Adipocyte (in vitro differentiated cells): ENCODE results near the gene PTPRN2.

Source experiments
- DNase-seq: peaks from one replicate; pipeline ENCODE4 v3.0.0-alpha.2; 2015; ENCODE audit warnings: low read depth
- H3K27me3 ChIP-seq: replicated peaks from 2 replicates; pipeline ENCODE4 v1.7.0; 2013; ENCODE audit warnings: mild to moderate bottlenecking, low read length, moderate library complexity; ENCODE audit not compliant: control insufficient read depth, insufficient read depth
- H3K36me3 ChIP-seq: 2 replicates; pipeline ENCODE4 v1.7.0; 2013; ENCODE audit warnings: low read length, mild to moderate bottlenecking, moderate library complexity; ENCODE audit not compliant: control insufficient read depth, insufficient read depth, severe bottlenecking
- H3K4me1 ChIP-seq: 2 replicates; pipeline ENCODE4 v1.7.0; 2013; ENCODE audit warnings: mild to moderate bottlenecking, low read length, moderate library complexity; ENCODE audit not compliant: control insufficient read depth, insufficient read depth
- H3K4me3 ChIP-seq: 2 replicates; pipeline ENCODE4 v1.7.0; 2013; ENCODE audit warnings: mild to moderate bottlenecking, low read length, moderate library complexity
- H3K9ac ChIP-seq: 2 replicates; pipeline ENCODE4 v1.7.0; 2013; ENCODE audit warnings: mild to moderate bottlenecking, low read length, moderate library complexity
- H3K9me3 ChIP-seq: 2 replicates; pipeline ENCODE4 v1.7.0; 2013; ENCODE audit warnings: mild to moderate bottlenecking, low read length, moderate library complexity; ENCODE audit not compliant: control insufficient read depth

Gene PTPRN2

DNA sequence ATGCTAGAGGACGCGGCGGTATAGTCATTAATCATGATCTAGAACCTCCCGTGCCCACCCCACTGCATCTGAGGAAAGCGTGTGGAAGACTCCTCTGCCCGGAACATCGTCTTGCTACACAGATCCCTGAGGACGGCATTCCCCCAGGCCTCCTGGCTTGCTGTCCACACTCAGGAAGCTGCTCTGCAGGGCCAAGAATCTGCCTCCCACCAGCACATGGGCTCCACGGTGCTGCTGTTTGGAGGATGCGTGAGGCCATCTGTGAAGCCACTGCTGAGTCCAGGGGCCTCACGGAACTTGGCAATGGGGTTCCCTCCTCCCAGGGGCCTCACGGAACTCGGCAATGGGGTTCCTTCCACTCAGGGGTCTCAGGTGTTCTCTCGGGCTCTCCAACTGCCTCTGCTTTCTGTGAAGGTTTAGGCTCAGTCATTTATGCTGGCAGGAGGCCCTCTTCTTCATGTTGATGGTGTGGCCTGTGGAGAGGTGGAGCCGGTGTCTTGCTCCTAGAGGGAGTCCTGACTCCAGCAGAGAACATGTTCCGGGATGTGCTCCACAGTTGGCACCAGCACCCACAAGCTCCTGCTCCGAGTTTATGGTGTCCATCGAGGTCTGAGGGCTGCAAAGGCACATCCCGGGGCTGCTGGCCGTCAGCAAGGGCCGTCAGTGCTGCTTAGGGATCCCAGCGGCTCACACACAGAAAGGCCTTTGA lies 977.5 kb downstream of the PTPRN2 start:
- Histone ChIP-seq H3K36me3 (no peaks in the 10 kb centered on the region), H3K9me3 (no peaks in the 10 kb centered on the region)

GRCh38 chr7:157609516-157609915 lies 978.1 kb downstream of the PTPRN2 start:
- peaks cover 18% of the 10 kb centered on the region for H3K27me3 ChIP-seq
- no peak for DNase-seq
- no peak overlapping the region for H3K9ac ChIP-seq
- no peaks in the 10 kb centered on the region for H3K9me3 ChIP-seq
- H3K4me3 ChIP-seq = no peak overlapping the region
- no peaks in the 10 kb centered on the region for H3K4me1 ChIP-seq
- no peaks in the 10 kb centered on the region for H3K36me3 ChIP-seq

More for the DNA sequence above, 977.5 kb downstream of the PTPRN2 start:
- Histone ChIP-seq H3K27me3 (peaks cover 15% of the 10 kb centered on the region), H3K4me1 (no peaks in the 10 kb centered on the region), H3K9ac (no peak overlapping the region), H3K4me3 (no peak overlapping the region)
- no peak for DNase-seq

DNA sequence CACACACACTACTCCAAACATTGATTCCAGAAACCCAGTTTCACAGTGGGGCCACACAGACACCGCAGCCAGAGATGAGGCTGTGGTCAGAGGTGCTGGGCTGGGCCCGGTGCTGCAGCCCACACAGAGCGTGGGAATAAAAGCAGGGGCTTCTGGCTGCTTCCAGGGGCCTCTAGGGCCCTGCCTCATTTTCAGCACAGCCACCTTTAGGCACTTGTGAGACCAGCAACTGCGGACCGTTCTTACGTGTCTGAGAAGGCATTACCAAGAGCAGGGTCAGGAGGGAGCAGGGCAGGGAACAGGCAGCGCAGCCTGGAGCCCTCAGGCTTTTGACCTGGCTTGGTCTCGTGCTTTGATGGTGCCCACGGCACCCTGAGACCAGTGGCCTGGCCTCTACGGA lies 980.4 kb downstream of the PTPRN2 start:
- no peaks in the 10 kb centered on the region for H3K4me1 ChIP-seq
- H3K36me3 ChIP-seq = no peaks in the 10 kb centered on the region
- peaks cover 7% of the 10 kb centered on the region for H3K27me3 ChIP-seq
- no peaks in the 10 kb centered on the region for H3K9me3 ChIP-seq
- no peak overlapping the region for H3K9ac ChIP-seq
- DNase-seq = no peak
- H3K4me3 ChIP-seq = no peak overlapping the region

GRCh38 chr7:157606140-157606539 lies 981.5 kb downstream of the PTPRN2 start:
- H3K4me3 ChIP-seq = no peak overlapping the region

DNA sequence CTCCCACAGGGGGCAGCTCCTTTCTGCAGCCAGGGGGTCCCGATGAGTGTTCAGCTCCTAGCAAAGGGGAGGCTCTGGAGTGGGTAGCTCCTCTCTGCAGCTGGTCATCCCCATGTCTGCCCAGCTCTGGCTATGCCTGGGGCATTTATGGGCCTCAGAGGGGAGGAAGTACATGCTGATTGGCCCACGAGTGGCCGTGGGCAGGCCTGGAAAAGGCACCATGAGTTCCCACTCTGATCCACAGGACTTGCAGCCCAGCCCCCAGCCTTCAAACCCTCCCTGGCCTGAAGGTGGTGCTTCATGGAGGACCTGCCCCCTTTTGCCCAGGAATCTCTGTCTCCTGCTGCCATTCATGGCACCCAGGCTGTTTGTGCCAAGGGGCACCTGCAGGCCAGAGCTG lies 982.0 kb downstream of the PTPRN2 start:
- H3K4me1 ChIP-seq = no peaks in the 10 kb centered on the region
- H3K9ac ChIP-seq = no peak overlapping the region

More at GRCh38 chr7:157606140-157606539, 981.5 kb downstream of the PTPRN2 start:
- DNase-seq = no peak
- Histone ChIP-seq H3K36me3 (no peaks in the 10 kb centered on the region), H3K9ac (no peak overlapping the region), H3K27me3 (peaks cover 3% of the 10 kb centered on the region), H3K4me1 (no peaks in the 10 kb centered on the region), H3K9me3 (no peaks in the 10 kb centered on the region)

DNA sequence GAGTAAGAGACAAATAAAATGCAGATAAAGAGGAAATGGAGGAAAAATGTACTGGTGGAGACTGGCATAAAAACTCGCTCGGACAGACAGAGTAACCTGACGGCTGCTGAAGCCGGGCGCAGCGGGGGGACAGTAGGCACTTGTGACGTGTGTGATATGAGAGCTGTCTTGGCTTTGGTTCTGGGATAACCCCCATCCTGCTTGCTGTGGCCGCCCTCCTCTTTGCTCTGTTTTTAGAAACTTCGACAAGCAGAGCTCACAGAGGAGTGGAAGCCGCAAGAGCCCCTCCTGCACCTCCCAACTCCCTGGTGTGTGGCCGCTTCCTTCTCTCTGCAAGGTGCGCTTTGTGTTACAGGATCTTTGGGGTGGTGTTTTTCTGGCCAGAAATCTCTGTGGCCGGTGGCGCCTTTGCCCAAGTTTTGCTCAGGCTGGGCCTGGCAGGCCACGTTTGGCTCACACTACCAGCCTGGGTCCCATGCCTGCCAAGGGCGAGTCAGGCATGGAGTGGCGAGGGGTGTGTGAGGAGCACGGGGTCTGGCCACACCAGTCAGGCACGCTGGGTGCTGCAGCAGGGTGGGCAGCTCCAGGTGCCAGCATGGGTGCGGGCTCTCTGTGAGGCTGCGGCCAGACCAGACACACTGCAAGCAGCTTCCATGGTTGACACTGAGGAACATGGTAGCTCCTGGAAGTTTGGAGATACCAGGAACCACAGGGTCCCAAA lies 982.8 kb downstream of the PTPRN2 start:
- Histone ChIP-seq H3K27me3 (peaks cover 3% of the 10 kb centered on the region), H3K36me3 (no peaks in the 10 kb centered on the region)

More for the DNA sequence above, 982.0 kb downstream of the PTPRN2 start:
- H3K36me3 ChIP-seq = no peaks in the 10 kb centered on the region
- no peaks in the 10 kb centered on the region for H3K9me3 ChIP-seq
- no peak overlapping the region for H3K4me3 ChIP-seq
- DNase-seq = no peak
- H3K27me3 ChIP-seq = peaks cover 3% of the 10 kb centered on the region

GRCh38 chr7:157603716-157604115 lies 983.9 kb downstream of the PTPRN2 start:
- Histone ChIP-seq H3K4me1 (no peaks in the 10 kb centered on the region), H3K36me3 (no peaks in the 10 kb centered on the region), H3K9ac (no peak overlapping the region), H3K27me3 (peaks cover 3% of the 10 kb centered on the region), H3K4me3 (no peak overlapping the region), H3K9me3 (no peaks in the 10 kb centered on the region)
- no peak for DNase-seq

More for the DNA sequence above, 982.8 kb downstream of the PTPRN2 start:
- no peak overlapping the region for H3K4me3 ChIP-seq
- no peak for DNase-seq
- H3K4me1 ChIP-seq = no peaks in the 10 kb centered on the region
- no peaks in the 10 kb centered on the region for H3K9me3 ChIP-seq
- no peak overlapping the region for H3K9ac ChIP-seq

- Histone ChIP-seq H3K36me3 (no peaks in the 10 kb centered on the region), H3K4me3 (no peak overlapping the region), H3K4me1 (no peaks in the 10 kb centered on the region), H3K9ac (no peak overlapping the region), H3K27me3 (peaks cover 3% of the 10 kb centered on the region), H3K9me3 (no peaks in the 10 kb centered on the region)
- DNase-seq = no peak
These were observed 984.6 kb downstream of the PTPRN2 start for GRCh38 chr7:157603005-157603404.

- DNase-seq = no peak
- Histone ChIP-seq H3K4me3 (no peak overlapping the region), H3K27me3 (peaks cover 3% of the 10 kb centered on the region), H3K9me3 (no peaks in the 10 kb centered on the region), H3K4me1 (no peaks in the 10 kb centered on the region), H3K9ac (no peak overlapping the region), H3K36me3 (no peaks in the 10 kb centered on the region)
These were observed 985.0 kb downstream of the PTPRN2 start for GRCh38 chr7:157602581-157602980.

- Histone ChIP-seq H3K4me1 (no peaks in the 10 kb centered on the region), H3K36me3 (no peaks in the 10 kb centered on the region), H3K27me3 (peaks cover 3% of the 10 kb centered on the region), H3K9ac (no peak overlapping the region), H3K9me3 (no peaks in the 10 kb centered on the region), H3K4me3 (no peak overlapping the region)
- no peak for DNase-seq
These were observed 985.5 kb downstream of the PTPRN2 start for GRCh38 chr7:157602156-157602555.

DNA sequence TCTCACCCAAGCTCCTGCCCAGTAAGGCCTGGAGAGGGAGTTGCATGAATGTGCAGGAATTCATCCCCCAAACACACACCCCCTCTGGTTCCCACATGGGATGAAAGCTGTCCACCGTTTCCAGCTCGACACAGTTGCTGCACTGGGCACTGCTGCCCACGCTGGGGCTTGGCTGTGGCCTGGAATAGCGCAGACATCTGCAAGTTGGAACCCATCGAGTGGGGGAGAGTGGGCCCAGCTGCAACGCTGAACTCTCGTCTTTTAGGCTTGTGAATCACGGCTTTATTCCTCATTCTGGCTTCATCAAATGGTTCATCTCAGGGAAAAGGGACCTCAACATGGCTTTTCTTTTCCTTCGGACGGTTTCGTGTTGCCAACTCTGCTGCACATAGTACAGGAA lies 986.1 kb downstream of the PTPRN2 start:
- DNase-seq = no peak
- H3K9me3 ChIP-seq = no peaks in the 10 kb centered on the region
- H3K27me3 ChIP-seq = peaks cover 3% of the 10 kb centered on the region
- H3K36me3 ChIP-seq = no peaks in the 10 kb centered on the region
- no peaks in the 10 kb centered on the region for H3K4me1 ChIP-seq
- H3K9ac ChIP-seq = no peak overlapping the region
- no peak overlapping the region for H3K4me3 ChIP-seq
